ENCODE data around the gene ZNF207. TPM values are rescaled to one million over a fixed set of nuclear protein-coding genes. Genes with fewer than 3 reads are reported as not detected.

The ZNF207 gene
- total and polyA plus RNA-seq, 10 of the 15 experiments (the other 5 are each of a cell fraction or from before 2014, with no cell fraction given) = 156 to 348 (median 205) TPM

DNA sequence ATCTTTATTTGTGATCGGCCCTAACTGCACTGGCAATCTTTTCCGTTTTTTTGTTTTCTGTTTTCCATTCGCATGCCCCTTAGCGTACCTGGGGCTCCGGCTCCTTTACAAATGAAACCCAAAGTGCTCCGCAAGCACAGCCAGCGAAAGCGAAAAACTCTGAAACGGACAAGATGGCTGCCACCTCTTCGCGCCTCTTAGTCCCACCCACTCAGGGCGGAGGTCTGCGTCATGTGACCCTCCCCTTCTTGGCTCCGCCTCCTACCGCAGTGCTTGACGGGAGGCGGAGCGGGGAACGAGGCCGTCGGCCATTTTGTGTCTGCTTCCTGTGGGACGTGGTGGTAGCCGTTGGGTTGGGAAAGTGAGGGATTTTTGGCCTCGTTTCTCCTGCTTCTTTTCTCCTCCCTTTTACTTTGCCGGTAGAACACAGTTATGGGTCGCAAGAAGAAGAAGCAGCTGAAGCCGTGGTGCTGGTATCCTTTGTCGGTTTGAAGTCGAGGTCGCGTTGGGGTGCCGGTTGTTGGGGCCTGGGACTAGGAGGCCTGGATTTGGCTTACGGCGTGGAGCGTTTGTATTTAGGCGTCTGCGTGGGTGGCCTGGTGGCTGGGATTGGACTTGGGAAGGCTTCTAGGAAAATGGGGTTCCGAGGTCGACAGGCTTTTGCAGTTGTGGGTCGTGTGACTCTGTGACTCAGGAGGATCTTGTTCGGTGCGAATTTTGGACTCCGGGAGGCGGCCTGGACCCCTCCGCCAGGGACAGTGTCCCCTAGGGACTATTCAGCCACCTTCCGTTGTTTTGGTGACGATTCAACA lies at the start of gene ZNF207 (continued):
- no peak for TF ChIP-seq SUPT20H (IDR thresholded peaks at IDR 0.05; ENCODE audit: borderline replicate concordance, control insufficient read depth, low read depth, low read length)
- no peak for TF ChIP-seq ZNF217 (IDR thresholded peaks at IDR 0.05)
- TF ChIP-seq JUND (IDR thresholded peaks at IDR 0.05; ENCODE audit: low read depth, low read length) = no peak
- TF ChIP-seq, protein P1, sequence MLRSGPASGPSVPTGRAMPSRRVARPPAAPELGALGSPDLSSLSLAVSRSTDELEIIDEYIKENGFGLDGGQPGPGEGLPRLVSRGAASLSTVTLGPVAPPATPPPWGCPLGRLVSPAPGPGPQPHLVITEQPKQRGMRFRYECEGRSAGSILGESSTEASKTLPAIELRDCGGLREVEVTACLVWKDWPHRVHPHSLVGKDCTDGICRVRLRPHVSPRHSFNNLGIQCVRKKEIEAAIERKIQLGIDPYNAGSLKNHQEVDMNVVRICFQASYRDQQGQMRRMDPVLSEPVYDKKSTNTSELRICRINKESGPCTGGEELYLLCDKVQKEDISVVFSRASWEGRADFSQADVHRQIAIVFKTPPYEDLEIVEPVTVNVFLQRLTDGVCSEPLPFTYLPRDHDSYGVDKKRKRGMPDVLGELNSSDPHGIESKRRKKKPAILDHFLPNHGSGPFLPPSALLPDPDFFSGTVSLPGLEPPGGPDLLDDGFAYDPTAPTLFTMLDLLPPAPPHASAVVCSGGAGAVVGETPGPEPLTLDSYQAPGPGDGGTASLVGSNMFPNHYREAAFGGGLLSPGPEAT (IDR thresholded peaks at IDR 0.05; ENCODE audit: low read depth) = peak; percentile 93
- TF ChIP-seq SIX5 (IDR thresholded peaks at IDR 0.05; ENCODE audit: low read depth, low read length, severe bottlenecking) = peak; percentile 35
- TF ChIP-seq, protein P2, sequence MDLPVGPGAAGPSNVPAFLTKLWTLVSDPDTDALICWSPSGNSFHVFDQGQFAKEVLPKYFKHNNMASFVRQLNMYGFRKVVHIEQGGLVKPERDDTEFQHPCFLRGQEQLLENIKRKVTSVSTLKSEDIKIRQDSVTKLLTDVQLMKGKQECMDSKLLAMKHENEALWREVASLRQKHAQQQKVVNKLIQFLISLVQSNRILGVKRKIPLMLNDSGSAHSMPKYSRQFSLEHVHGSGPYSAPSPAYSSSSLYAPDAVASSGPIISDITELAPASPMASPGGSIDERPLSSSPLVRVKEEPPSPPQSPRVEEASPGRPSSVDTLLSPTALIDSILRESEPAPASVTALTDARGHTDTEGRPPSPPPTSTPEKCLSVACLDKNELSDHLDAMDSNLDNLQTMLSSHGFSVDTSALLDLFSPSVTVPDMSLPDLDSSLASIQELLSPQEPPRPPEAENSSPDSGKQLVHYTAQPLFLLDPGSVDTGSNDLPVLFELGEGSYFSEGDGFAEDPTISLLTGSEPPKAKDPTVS (IDR thresholded peaks at IDR 0.05; ENCODE audit: low read depth, low read length) = no peak
- TF ChIP-seq NFXL1 (IDR thresholded peaks at IDR 0.05; ENCODE audit: borderline replicate concordance) = no peak
- TF ChIP-seq SKIL (IDR thresholded peaks at IDR 0.05; ENCODE audit: low read depth, poor library complexity, severe bottlenecking) = no peak
- no peak for TF ChIP-seq FOXM1 (IDR thresholded peaks at IDR 0.05; ENCODE audit: low read depth, low read length)
- TF ChIP-seq MLLT1 (IDR thresholded peaks at IDR 0.05) = peak; percentile 91
- TF ChIP-seq HDAC6 (IDR thresholded peaks at IDR 0.05; ENCODE audit: unreplicated experiment) = peak; percentile 63
- TF ChIP-seq, protein P3, sequence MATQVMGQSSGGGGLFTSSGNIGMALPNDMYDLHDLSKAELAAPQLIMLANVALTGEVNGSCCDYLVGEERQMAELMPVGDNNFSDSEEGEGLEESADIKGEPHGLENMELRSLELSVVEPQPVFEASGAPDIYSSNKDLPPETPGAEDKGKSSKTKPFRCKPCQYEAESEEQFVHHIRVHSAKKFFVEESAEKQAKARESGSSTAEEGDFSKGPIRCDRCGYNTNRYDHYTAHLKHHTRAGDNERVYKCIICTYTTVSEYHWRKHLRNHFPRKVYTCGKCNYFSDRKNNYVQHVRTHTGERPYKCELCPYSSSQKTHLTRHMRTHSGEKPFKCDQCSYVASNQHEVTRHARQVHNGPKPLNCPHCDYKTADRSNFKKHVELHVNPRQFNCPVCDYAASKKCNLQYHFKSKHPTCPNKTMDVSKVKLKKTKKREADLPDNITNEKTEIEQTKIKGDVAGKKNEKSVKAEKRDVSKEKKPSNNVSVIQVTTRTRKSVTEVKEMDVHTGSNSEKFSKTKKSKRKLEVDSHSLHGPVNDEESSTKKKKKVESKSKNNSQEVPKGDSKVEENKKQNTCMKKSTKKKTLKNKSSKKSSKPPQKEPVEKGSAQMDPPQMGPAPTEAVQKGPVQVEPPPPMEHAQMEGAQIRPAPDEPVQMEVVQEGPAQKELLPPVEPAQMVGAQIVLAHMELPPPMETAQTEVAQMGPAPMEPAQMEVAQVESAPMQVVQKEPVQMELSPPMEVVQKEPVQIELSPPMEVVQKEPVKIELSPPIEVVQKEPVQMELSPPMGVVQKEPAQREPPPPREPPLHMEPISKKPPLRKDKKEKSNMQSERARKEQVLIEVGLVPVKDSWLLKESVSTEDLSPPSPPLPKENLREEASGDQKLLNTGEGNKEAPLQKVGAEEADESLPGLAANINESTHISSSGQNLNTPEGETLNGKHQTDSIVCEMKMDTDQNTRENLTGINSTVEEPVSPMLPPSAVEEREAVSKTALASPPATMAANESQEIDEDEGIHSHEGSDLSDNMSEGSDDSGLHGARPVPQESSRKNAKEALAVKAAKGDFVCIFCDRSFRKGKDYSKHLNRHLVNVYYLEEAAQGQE (IDR thresholded peaks at IDR 0.05; ENCODE audit: low read depth, low read length) = no peak
- no peak for TF ChIP-seq ZBTB33 (IDR thresholded peaks at IDR 0.05)
- TF ChIP-seq CEBPB (IDR thresholded peaks at IDR 0.05; ENCODE audit: borderline replicate concordance in 1 of 2, low read depth in 2 of 2, low read length in 2 of 2) = no peak
- no peak for TF ChIP-seq CHD4 (IDR thresholded peaks at IDR 0.05)
- TF ChIP-seq IKZF1 (conservative IDR thresholded peaks at IDR 0.05) = peak; percentile 81
